Measurements from ENCODE around the gene CITED1.
A peak's percentile ranks its signal among the peaks of the same experiment; 100 is the strongest.

Gene CITED1

DNA sequence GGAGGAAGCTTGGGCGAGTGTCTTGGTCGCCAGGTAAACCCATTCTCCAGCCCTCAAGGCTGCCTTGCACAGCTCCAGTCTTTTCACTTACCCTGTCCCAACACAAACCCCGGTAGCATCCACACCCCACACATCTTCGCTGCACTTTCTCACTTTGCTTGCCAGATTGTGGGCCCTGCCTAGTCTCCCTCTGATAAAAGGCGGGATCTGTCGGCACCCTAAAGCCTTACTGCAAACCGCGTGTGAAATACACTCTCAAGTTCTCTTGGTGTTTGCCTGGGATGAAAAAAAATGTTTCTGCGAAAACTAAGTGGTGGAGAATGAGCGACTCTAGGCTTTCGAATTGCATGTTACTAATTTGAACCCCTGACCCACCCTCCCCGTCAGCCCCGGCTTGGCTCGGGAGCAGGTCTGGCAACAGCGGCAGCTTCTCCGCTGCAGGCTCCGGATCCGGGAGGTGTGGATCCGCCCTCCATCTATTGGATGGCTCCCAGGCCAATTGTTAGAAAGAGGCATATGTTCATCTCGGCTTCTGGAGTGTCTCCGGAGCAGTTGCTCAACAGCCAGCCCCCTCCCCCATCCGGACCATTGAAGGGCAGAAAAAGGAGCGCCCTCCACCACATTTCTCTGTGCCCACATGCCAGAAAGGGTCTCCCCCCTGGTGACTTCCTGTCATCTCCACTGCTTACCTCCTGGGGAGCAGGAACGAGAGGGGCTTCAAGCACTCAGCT is 3.0 kb upstream of the CITED1 start:
- peak; percentile 82 for DNase-seq

DNA sequence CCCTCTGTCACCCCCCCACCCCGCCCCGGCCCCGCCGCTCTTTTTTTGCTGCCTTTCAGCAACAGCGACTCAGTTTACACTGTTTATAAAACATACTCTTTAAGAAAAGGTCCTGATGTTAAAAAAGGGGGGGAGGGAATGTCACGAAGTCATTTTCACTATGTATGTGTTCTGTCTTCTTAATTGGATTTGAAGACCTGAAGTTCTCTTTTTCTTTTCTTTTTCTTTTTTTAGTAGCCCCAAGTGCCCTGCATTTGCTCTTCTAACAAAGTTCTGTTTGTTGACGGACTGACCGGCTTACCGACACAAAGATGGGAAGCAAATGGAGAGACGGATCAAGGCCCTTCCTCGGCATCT is 2.5 kb upstream of the CITED1 start:
- no peak for DNase-seq

GRCh38 chrX:72307646-72308051 is 1.9 kb upstream of the CITED1 start:
- DNase-seq, result no peak

DNA sequence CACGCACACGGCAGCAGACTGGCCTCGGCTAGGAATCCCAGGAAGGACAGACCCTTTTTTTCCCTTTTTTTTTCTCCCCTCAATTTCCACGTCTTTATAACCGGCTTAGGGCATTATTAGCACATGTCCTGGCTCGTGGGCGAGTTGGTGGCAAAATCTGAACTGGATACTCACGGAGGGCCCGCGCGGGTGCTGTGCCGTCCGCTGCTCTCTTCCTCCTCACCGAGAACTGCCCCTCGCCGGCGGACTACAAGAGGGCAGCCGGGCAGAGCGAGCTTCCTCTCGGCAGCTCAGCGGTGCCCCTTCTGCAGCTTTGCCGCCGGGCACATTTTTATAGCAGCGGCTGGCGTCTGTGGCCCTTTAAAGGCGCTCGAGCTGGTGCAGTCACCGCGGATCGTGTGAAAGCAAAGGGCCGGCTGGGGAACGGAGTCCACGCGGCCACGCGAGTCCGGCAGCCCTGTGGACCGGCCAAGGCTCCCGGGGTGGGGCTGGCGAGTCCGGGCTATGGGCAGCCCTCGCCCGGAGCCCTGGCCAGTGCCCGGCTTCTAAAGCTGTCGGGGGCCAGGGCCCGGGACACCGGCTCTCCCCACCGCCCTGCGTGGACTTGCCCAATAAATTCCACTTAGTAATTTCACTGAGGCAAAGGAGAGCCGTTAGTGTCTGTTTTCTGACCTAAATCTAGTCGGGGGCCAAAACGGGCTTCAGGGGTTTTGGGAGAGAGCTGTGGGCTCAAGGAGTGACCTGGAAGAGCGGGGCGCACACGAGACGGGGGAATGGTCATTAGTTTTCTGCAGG is 1.3 kb upstream of the CITED1 start:
- DNase-seq, result peak; percentile 75

- peak; percentile 37 for DNase-seq
These were observed 529 bp upstream of the CITED1 start for GRCh38 chrX:72306085-72306801.

- peak; percentile 45 for DNase-seq
These were observed 837 bp downstream of the CITED1 start for GRCh38 chrX:72304877-72305276.

GRCh38 chrX:72301781-72302180 is 3.9 kb downstream of the CITED1 start:
- DNase-seq, result no peak

GRCh38 chrX:72299891-72300630 is 5.7 kb downstream of the CITED1 start:
- DNase-seq, result no peak

DNA sequence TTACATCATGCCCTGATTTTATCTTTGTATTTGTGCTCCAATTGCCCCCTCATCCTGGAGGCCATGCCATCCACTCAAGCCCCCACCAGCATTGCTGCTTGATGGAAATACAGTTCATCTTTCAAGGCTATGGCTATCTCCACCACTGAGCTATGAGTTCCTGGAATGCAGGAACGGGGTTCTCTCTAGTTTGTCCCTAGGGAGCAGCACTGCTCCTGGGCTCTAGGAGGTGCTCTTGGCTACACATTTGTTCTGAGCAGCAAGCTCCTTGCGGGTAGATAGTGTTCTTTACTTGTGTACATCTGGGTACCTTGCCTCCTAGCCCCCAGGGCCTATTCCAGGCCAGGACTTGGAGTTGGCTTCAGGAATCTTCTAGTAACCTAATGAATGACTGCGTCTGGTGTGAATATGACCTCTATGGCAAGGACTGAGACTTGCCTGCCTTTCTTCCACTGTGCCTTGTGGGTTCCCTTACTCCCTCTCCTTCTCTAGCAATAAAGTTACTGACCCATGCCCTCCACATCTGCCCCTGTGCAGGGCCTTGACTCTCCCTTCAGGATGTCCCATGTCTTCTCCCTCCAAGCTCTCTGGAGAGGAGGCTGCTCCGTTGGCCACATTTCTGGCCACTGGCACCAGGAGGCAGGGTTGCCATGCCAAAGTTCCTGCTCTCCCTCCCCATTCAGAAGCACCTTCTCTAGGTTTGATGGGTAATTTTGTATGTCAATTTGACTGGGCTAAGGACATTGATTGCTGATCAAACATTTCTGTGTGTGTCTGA is 7.6 kb downstream of the CITED1 start:
- no peak for DNase-seq

DNA sequence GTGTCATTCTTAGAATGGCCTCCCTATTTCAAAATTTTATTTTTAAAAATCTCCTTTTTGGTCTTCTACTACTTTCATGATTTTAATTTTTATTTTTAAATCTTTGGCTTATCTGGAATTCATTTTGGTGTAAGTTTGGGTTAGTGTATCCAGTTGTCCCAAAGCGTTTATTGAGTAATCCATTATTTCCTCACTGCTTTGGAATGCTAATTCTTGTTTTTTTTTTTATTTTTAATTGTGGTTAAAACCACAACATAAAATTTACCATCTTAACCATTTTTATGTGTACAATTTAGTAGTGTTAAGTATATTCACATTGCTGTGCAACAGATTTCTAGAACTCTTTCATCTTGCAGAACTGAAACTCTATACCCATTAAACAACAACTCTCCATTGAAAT is 8.7 kb downstream of the CITED1 start:
- DNase-seq, result no peak

- no peak for DNase-seq
These were observed 10.0 kb downstream of the CITED1 start for GRCh38 chrX:72295745-72296144.

DNA sequence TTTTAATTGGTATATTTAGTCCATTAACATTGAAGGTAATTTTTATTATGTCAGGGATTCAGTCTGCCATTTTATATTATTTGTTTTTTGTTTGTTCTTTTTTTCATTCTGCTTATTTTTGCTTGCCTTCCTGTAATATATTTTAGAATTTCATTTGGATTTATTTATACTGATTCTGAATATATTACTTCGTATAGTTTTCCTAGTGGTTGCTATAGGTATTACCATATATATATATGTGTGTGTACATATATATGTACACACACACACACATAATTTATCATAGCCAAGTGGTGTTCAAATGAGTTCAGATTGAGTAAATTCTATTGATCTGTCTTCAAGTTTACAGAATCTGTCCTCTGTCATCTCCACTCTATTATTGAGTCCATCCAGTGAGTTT is 11.2 kb downstream of the CITED1 start:
- no peak for DNase-seq

DNA sequence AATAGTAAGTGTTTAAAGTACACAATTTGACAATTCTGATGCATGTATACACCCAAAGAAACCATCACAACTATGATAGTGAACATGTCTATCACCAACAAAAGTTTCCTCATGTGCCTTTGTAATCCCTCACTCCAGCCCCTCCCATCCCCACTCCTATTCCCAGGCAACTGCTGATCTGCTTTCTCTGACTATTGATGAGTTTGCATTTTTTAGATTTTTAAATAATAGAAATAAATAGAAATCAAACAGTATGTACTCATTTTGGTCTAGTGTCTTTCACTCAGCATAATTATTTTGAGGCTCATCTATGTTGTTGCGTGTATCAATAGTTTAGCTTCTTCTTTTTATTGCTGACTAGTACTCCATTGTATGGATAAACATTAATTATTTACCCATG is 23.4 kb downstream of the CITED1 start:
- no peak for DNase-seq

- no peak for DNase-seq
These were observed 25.3 kb downstream of the CITED1 start for GRCh38 chrX:72280321-72280845.

GRCh38 chrX:72276478-72276953 is 29.2 kb downstream of the CITED1 start:
- no peak for DNase-seq

DNA sequence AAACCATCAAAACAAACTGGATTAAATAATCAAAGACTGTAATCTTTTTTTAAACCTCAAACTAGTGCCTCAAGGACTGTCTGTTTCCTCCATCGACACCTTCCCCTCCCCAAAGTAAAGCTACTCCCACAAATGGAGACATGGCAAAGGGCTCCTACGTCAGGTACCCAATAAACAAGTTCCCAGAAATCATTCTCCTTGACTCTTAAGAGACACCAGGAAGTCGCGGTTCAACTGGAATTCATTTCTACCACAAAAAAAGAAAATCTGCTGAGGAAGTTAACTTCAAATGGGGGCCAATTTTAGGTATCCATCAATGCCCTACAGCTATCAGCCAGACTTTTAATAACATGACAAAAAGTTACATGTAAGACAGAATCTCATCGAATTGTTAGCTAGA is 31.2 kb downstream of the CITED1 start:
- no peak for DNase-seq

- DNase-seq, result no peak
These were observed 32.0 kb downstream of the CITED1 start for GRCh38 chrX:72273718-72274117.

- DNase-seq, result no peak
These were observed 32.8 kb downstream of the CITED1 start for GRCh38 chrX:72272868-72273267.

DNA sequence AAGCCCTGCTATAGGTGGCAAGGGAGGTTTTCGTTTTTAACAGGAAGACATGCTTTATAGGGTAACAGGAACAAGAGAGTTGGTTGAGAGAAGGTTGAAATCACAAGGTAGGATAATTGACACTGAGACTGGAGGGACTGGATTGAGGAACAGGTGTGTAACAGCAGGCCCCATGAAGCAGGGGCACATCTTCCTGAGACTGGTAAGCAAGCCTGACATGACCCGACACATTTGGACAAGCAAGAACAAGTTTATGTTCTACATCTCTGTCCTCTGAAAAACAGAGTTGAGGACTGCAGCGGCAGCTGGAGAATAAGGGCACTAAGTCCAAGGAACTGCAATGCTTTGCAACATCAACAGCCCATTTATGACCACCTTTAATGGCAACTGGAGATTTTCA is 33.9 kb downstream of the CITED1 start:
- no peak for DNase-seq

- DNase-seq, result no peak
These were observed 34.5 kb downstream of the CITED1 start for GRCh38 chrX:72271091-72271788.

DNA sequence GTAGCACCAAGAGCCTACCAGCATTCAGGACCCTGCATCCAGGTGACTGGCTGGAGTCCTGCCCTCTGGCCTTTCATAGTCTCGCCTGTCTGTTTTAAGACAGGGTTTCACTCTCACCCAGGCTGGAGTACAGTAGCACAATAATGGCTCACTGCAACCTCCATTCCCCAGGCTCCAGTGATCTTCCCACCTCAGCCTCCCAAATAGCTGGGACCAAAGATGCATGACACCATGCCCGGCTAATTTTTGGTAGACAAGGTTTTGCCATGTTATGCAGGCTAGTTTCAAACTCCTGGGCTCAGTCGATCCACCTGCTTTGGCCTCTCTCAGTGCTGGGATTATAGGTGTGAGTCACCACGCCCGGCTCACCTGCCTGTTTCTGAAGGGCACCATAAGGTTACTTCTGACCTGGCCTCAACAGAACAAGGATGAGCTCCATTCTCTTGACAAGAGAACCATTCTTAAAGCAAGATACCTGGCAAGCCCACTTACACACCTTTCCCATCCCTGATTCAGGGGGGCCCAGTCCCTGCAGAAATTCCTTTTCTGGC is 35.3 kb downstream of the CITED1 start:
- no peak for DNase-seq
